H1 (cell line): ENCODE measurements around the gene UMOD.

Source experiments
- CEBPB ChIP-seq: IDR thresholded peaks from 2 replicates; pipeline ENCODE4 v1.6.1; 2012; ENCODE audit warnings: low read depth, low read length
- CHD1 ChIP-seq: IDR thresholded peaks from 2 replicates; pipeline ENCODE4 v1.6.1; 2012; ENCODE audit warnings: low read depth, low read length, improper control_type of control experiment
- CREB1 ChIP-seq: IDR thresholded peaks from 2 replicates; pipeline ENCODE4 v1.6.1; 2012; ENCODE audit warnings: inconsistent platforms
- CTCF ChIP-seq, 3 experiments: IDR thresholded peaks; 1 replicate in 2 of 3; 2 replicates in 1 of 3; pipeline versions ENCODE4 v1.5.1 to v1.6.1; 2011; ENCODE audit warnings: low read length in 3 of 3, mild to moderate bottlenecking in 3 of 3, inconsistent platforms in 2 of 3, low read depth in 1 of 3, moderate library complexity in 1 of 3; ENCODE audit not compliant: insufficient read depth in 1 of 3; ENCODE audit errors: control extremely low read depth in 1 of 3
- EGR1 ChIP-seq: IDR thresholded peaks from 2 replicates; pipeline ENCODE4 v1.6.1; 2011; ENCODE audit warnings: low read depth, low read length, borderline replicate concordance
- GABPA ChIP-seq: IDR thresholded peaks from 2 replicates; pipeline ENCODE4 v1.6.1; 2011; ENCODE audit warnings: mild to moderate bottlenecking, low read length, moderate library complexity, borderline replicate concordance; ENCODE audit not compliant: insufficient read depth
- KDM5A ChIP-seq: fragments of 200-600 bp; IDR thresholded peaks from 2 replicates; pipeline ENCODE4 v1.7.1; 2012; ENCODE audit warnings: mild to moderate bottlenecking, low read length, inconsistent platforms, mixed read lengths
- NRF1 ChIP-seq: IDR thresholded peaks from 2 replicates; pipeline ENCODE4 v1.6.1; 2011; ENCODE audit warnings: mild to moderate bottlenecking, low read depth, low read length, improper control_type of control experiment
- POLR2A ChIP-seq, 2 experiments: IDR thresholded peaks; 1 replicate in 1 of 2; 2 replicates in 1 of 2; pipeline ENCODE4 v1.6.1; 2011; ENCODE audit warnings: low read depth in 2 of 2, low read length in 2 of 2, mild to moderate bottlenecking in 2 of 2; ENCODE audit errors: control extremely low read depth in 1 of 2
- POLR2AphosphoS5 ChIP-seq: IDR thresholded peaks from 2 replicates; pipeline ENCODE4 v1.6.1; 2011; ENCODE audit warnings: low read depth, low read length
- TEAD4 ChIP-seq: IDR thresholded peaks from 2 replicates; pipeline ENCODE4 v1.6.1; 2012; ENCODE audit warnings: low read depth, low read length, inconsistent platforms, mixed read lengths

DNA sequence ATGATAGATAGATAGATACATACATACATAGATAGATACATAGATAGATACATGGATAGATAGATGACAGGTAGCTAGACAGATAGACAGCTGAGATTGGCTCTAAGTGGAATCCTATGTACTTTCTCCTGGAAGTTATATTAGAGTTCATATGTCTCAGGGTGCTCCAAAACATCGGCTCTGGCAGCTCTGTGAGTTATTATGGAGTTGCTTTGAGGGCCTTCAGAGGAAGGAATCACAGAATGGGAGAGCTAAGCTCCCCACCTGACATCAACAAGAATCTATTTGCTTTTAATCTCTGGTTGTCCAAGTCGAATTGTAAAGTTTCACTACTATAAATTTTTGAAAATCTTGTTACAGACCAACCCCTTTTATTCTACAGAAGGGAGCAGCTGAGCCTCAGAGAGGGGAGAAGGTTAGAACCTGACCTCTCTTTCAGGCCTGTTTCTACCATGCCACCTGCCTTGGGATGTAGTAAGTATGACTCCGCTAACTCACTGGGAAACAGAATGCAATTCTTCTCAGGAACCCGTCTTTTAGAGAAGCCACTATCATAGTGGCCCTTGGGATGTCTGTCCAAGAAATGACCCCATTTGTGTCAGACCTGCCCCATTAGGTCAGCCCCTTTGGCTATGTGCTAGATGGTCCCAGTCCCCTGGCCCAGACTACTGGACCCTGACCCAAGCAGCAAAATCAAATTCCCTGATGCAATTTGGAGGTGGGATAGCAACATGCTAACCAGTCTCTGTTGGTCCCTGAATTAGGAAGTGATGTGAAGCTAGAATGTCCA is 43.5 kb downstream of the UMOD start:
- TF ChIP-seq NRF1 (no peak), CTCF (IDR thresholded peaks at IDR 0.05; ENCODE audit: control extremely low read depth in 1 of 3, insufficient read depth in 1 of 3, low read depth in 1 of 3, low read length in 3 of 3) (no peak), CREB1 (no peak), EGR1 (no peak), CHD1 (no peak), GABPA (no peak), KDM5A (no peak), CEBPB (no peak), TEAD4 (no peak), POLR2AphosphoS5 (no peak), POLR2A (IDR thresholded peaks at IDR 0.05; ENCODE audit: control extremely low read depth in 1 of 2, low read depth in 2 of 2, low read length in 2 of 2) (no peak)
